GM18867 (cell line): ENCODE results near the gene AOPEP.

Experiments used
- ATAC-seq: cut with Tn5 transposase; IDR thresholded peaks from one replicate; pipeline ENCODE4 v1.9.1; 2021; ENCODE audit warnings: mild to moderate bottlenecking, moderate library complexity; ENCODE audit not compliant: unreplicated experiment

Gene AOPEP

GRCh38 chr9:95086564-95086955 lies 360.1 kb downstream of the AOPEP start:
- no peak for ATAC-seq

- ATAC-seq: no peak
These were observed 361.3 kb downstream of the AOPEP start for GRCh38 chr9:95087659-95088242.

DNA sequence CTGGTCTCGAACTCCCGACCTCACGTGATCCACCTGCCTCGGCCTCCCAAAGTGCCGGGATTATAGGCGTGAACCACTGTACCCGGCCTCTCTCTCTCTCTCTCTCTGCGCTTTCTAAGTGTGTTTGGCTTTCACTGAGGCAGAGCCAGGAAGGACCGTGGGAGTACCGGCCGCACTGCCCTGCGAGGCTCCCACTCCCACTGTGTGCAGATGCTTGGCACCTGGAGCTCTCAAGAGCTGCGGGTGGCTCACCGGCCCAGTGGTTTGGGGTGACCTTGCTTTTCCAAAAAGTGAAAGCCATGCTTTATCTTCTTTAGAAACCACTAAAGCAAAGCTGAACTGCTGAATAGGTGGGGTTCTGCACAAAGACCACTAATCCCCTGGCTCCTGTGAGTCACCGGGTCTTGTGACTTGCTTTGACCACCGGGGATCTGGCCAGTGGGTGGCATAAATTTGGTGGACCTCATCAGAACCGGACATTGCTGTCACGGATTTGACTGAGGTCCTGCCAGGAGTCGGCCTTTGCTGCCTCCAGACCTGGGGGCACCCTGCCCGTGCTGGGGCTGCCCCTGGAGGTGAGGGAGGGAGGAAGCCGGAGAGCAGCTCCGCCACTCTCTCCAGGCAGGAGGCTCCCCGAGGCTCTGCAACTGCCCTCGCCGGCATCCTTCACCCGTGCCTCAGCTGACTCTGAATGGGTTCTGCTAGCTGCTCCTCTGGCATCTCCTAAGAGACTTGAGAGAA lies 362.1 kb downstream of the AOPEP start:
- ATAC-seq: no peak

- ATAC-seq: no peak
These were observed 362.9 kb downstream of the AOPEP start for GRCh38 chr9:95089257-95090022.

DNA sequence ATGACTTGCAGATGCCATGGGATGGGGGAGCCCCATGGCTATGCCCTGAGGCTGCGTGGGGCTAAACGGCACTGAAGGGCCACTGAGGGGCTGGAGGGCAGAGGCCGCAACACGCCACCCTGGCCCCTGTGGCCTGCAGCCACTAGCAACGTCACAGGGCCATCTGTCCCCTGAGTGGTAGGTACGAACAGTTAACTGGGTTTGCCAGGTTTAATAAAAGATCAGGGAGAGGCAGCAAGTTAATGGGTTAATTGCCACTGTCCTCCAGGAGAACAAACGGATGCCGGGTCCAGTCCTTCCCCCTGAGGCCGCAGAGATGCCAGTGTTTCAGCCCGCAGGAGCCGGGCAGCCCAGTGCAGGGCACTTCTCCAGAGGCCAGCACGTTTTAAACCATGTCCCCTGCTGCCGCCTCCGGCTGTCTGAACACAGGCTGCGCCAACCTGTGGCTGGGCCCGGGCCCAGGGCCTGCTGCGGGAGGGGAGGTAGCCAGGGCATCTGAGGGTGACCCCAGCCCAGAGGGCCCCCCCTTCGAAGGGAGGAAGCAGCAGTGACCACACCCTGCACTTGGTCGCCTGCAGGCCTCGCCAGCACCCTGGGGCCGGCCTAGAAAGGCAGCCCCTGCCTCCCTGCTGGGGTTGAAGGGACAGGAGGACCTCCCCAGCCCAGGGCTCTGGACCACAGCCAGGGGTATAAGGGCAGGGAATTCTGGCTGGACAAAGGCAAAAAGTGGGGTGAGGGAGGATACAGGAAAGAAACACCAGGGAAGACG lies 363.7 kb downstream of the AOPEP start:
- no peak for ATAC-seq

- no peak for ATAC-seq
These were observed 364.5 kb downstream of the AOPEP start for GRCh38 chr9:95090871-95091577.

DNA sequence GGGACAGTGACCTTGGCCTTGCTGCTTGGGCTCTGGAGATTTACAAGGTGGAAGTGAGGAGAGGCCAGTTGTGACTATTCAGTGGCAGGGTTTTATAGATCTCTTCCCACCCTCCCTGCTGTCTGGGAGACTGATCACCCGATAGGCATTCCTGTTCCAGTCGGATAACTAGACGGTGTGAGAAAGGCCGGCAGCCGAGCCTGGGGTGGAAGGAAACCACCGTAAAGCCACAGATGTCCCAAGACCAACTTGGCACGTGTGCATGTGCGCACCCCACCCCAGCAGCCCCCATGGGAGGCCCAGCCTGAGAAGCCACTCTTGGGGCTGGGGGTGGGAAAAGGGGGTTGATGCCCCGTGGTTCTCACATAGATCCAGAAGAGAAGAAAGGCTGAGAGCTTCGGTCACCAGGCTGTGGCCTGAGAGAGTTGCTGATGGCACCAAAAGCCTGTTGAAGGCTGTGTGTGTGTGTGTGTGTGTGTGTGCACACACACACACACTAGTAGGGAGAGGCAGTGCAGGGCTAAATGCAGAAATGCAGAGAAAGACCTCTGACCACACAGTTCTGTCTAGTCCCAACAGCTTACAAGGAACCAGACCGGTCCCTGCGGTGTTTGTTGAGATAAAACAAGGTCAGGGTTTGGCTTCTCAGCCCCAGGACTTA lies 365.2 kb downstream of the AOPEP start:
- ATAC-seq: no peak

GRCh38 chr9:95092262-95093072 lies 366.0 kb downstream of the AOPEP start:
- ATAC-seq: no peak

- ATAC-seq: no peak
These were observed 367.1 kb downstream of the AOPEP start for GRCh38 chr9:95093586-95093985.

GRCh38 chr9:95094002-95094401 lies 367.5 kb downstream of the AOPEP start:
- no peak for ATAC-seq

DNA sequence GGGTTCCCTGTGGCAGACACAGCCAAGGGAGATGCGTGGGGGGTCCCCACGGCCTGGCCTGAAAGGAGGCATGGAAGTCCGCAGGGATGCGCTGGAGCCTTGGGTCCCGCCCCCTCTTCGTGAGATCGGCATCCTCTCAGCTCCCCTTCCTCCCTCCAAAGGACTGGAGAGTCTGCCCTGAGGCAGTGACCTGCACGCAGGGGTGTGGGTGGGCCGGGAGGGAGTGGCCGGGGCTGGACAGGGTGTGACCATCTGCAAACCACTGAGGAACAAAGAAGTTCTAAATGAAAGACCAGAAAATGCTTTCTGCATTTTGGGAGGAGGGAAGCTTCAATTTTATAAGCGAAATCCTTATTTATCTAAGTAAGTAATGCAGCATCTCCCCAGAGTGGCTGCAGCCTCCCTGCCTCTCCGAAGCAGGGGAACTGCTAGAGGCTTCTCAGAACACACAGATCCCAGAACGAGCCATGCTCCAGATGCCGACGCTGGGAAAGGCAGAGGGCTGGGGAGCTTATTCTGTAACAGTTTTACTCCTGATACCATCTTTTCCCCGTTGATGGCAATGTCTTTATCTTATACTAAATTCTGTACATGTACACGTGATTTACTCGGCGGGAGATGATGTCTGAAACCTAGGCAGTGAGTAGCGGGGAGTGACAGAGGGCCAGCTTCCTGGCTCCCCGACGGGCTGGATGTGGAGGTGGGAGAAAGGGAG lies 369.3 kb downstream of the AOPEP start:
- ATAC-seq: no peak

DNA sequence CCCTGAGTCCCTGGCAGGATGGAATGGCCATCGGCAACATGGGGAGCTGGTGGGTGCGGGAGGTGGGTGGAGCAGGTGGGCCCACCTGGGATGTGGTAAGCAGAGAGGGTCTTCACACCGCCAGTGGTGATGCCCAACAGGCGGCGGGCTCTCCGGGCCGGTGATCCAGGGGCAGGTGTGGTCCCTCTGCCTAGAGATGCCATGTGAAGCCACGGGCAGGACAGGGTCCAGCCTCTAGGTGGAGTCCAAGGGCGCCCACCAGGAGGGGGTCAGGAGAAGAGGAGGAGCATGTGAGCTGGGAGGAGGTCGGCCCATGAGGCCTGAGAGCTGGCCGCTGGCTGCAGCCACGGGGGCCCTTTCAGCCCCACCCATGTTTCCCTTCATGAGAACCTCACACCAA lies 369.9 kb downstream of the AOPEP start:
- ATAC-seq: no peak

GRCh38 chr9:95096807-95097206 lies 370.3 kb downstream of the AOPEP start:
- no peak for ATAC-seq

DNA sequence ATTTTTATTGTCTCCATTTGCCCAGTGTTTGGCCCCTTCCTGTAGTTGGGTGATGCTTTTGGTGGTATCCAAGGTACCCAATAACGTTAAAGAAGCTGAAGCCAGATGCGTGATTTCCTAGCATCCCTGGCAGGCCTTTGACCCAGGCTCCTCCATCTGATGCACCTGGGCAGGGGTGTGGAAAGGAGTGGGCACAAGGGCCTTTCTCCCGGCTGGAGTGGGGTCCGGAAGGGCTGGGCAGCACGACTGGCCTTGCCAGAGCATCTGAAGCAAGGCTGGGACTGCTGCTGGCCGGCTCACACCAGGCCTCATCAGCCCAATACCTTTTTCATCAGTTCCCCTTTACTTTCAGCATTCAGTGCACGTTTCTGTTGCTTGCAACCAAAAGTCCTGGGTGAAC lies 370.8 kb downstream of the AOPEP start:
- ATAC-seq: no peak

DNA sequence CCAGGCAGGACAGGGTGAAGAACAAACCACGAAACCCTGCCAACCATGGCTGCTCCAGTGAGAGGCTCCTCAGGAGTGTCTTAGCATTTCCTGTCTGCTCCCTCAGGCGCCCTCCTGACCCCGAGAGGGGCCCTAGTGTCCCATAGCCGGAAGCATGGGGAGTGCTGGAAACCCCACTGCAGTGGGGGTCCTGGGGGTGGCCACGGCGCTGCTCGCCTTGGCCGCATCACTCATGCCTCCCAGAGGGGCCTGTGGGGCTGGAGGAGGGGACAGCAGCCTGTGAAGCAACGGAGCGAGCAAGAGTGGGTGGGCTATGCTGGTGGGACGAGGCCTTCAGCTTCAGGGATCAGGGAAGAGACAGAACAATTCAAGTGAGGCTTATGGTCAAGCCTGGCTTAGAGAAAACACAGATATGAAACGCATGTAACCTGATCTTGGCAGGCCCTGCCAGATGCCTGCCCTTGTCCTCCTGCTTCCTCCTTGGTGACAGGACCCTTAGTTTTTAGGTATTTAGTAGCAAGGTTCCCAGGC lies 372.0 kb downstream of the AOPEP start:
- no peak for ATAC-seq

- ATAC-seq: no peak
These were observed 373.0 kb downstream of the AOPEP start for GRCh38 chr9:95099321-95100070.

GRCh38 chr9:95100071-95100627 lies 373.6 kb downstream of the AOPEP start:
- no peak for ATAC-seq
